GM21576 (cell line): ENCODE data around the gene RUVBL1.

ENCODE experiments used
- ATAC-seq: cut with Tn5 transposase; IDR thresholded peaks from one replicate; pipeline ENCODE4 v1.9.1; 2021; ENCODE audit warnings: mild to moderate bottlenecking, moderate library complexity; ENCODE audit not compliant: unreplicated experiment

RUVBL1 gene

DNA sequence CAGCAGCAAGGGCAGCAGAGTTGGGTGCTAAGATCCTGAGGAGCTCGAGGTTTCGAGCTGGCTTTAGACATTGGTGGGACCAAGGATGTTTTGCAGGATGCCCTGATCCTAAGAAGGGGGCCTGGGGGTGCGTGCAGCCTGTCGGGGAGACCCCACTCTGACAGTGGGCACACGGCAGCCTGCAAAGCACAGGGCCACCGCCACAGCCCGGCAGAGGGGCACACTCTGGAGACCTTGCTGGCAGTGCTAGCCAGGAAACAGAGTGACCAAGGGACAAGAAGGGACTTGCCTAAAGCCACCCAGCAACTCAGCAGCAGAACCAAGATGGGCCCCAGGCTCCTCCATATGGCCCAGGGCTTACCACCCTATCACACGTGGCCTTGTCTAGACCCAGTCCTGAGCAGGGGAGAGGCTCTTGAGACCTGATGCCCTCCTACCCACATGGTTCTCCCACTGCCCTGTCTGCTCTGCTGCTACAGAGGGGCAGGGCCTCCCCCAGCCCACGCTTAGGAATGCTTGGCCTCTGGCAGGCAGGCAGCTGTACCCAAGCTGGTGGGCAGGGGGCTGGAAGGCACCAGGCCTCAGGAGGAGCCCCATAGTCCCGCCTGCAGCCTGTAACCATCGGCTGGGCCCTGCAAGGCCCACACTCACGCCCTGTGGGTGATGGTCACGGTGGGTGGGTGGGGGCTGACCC is 52.6 kb downstream of the RUVBL1 start:
- ATAC-seq: no peak

DNA sequence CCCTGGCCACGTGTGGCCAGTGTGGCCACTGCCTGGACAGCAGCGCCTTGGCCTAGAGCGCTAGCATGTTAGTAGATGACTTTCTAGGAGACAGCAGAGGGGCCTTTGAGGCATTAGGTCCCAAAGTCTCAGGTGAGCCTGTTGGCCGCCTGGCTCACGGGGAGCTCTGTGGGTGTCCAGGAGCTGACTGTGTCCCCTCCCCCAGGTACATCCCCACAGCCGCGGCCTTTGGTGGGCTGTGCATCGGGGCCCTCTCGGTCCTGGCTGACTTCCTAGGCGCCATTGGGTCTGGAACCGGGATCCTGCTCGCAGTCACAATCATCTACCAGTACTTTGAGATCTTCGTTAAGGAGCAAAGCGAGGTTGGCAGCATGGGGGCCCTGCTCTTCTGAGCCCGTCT is 54.3 kb downstream of the RUVBL1 start:
- ATAC-seq: no peak

DNA sequence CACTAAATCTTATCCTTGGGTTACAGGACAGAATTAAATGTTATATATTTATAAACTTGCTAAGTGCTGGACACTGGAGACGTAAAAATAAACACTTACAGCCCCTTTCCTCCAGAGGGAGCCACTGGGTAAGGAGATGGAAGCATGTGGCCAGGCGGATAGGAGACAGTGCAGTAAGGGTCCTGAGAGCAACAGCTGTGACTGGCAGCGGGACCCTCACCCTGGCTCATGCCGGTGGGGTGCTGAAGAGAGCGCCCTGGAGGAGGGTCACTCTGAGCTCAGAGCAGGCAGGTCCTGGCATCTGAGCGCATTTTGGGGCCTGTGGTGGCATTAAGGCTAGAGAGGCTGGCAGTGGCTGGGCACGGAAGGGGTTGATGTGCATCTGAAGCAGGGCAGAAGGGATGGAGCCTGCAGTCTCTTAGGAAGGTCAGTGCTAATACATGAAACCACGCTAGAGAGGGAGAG is 55.4 kb downstream of the RUVBL1 start:
- no peak for ATAC-seq

DNA sequence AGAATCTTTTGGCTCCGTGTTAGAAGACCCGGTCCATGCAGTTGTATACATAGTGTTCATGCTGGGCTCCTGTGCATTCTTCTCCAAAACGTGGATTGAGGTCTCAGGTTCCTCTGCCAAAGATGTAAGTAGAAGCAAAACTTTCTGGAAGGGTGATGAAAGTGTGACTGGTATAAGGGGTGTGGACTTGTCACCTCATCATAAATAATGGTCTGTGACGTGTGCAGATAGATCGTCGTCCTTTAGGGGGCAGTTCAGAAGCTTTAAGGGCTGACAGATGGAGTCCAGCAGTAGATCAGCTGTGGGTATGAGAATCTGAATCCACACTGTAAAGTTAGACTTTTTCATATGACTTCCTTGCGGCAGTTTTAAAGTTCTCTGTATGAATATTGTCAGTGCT is 56.1 kb downstream of the RUVBL1 start:
- no peak for ATAC-seq

DNA sequence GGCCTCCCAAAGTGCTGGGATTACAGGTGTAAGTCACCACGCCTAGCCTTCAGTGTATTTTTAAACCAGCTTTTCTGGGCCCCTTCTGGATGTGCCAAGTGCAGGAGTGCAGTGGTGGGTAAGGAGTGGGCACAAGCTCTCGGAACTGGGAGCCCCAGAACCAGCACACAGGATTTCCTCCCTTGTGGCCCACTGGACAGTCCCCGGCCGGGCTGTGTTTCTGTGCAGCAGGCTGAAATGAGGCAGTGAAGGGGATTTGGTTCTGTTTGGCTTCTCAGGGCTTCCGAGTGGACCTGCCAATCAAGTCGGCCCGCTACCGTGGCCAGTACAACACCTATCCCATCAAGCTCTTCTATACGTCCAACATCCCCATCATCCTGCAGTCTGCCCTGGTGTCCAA is 56.9 kb downstream of the RUVBL1 start:
- no peak for ATAC-seq

DNA sequence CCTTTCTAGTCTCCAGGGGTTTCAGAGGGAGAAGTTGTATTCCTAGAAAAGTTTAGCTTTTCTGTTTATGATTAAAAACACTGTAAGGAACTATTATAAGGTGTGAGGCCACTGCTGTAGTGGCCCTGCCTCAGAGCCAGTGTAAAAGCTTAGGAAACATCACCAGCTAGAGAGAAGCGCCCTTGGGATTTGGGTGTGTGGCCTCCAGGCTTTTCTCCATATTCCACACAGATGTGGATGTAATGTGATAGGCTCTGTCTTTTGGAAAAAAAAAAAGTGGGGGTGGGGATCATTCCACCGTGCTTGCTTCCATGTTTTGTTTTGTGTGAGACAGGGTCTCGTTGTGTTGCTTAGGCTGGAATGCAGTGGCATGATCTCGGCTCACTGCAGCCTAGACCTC is 57.5 kb downstream of the RUVBL1 start:
- no peak for ATAC-seq

DNA sequence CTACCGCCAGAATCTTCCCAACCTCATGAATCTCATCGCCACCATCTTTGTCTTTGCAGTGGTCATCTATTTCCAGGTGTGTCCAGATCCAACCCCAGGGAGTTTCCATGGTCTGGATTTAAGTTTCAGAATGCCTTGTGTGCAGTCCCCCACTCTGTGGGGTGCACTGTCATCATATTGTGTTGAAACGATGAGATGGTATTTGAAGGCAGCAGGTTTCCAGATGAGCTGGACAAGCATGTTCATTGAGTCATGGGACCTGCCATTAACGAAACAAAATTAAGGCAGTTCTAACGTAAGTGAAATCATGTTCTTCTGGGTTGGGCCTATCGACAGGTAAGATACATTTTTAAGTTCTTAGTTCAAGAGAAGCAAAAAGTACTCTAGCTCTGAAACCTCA is 58.6 kb downstream of the RUVBL1 start:
- ATAC-seq: no peak

DNA sequence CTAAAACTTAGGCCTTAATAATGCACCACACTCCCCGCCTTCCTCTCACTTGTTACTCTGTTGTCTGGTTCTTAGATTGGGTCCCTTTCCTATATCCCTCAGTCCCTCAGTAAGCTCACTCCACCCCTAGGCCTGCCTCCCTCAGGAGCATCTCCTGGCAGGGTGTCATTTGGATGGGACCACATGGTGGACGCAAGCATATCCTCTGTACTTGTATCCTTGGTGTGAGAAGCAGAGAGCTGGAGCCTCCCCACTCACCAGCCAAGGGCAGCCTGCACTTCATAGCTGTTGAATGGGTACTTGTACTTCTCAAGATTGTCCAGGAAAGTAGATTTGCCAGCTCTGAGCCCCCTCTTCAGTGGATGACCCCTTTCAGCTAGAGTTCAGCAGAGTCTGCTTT is 59.7 kb downstream of the RUVBL1 start:
- no peak for ATAC-seq

DNA sequence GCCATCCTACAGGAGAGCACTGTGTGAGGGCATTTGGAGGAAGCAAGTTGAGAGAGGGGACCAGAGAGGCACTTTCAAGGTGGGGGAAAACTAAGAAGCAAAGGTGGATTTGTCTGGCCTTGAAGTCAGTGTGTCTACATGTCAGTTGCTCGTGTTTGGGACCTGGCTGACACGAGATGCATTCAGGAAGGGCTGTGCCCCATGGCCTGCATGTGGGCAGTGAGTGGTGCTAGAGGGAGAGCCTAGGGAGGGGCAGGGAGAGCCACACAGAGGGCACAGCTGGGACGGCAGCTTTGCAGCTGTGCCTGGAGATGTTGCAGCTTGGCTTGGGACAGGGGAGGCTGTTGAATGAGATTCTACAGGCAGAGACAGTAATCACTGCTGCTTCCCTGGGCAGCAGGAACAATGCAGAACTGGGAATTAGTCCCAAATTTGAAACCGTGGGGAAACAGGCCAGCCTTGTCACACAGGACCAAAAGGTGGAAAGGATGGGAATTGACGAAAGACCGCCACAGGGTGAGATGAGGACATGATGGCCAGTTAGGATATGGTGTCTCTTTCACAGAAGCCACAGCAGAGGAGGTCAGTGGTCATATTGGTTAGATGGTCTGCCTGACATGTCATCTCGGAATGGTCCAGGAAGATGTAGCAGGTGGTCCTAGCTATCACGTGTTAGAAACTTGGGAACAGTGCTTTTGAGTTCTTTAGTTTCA is 61.4 kb downstream of the RUVBL1 start:
- no peak for ATAC-seq

DNA sequence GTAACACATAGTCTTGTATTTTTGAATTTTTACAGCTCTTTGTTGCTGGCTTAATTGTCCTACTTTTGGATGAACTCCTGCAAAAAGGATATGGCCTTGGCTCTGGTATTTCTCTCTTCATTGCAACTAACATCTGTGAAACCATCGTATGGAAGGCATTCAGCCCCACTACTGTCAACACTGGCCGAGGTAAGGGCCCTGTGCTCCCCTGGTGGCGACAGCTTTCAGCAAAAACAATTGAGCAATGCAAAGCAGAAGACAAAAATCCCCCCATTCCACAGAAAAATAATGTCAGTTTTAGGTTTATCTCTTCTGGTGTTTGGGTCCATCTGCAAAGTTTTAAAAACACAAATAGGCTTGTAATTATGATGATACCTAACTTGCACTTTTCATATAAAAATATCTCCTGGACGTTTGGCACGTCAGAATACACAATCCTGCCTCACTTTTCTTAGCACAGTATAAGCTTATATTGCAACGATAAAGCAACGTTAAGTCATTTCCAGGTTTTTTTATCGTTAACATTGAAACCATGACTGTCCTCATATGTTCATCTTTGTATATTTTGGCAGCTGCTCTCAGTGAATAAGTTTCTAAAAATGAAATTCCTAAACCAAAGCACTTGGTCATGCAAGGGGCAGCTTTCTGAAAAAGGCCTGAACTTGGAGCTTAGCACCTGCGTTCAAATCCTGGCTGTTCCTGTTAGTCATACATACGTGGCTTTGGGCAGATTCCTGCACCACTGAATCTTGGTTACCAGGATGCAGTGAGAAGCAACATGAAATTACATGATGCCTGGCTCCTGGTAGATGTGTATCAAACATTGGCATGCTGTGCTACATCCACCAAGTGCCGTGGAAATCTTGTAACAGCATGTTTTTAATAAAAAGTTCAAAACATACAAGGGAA is 62.9 kb downstream of the RUVBL1 start:
- no peak for ATAC-seq

DNA sequence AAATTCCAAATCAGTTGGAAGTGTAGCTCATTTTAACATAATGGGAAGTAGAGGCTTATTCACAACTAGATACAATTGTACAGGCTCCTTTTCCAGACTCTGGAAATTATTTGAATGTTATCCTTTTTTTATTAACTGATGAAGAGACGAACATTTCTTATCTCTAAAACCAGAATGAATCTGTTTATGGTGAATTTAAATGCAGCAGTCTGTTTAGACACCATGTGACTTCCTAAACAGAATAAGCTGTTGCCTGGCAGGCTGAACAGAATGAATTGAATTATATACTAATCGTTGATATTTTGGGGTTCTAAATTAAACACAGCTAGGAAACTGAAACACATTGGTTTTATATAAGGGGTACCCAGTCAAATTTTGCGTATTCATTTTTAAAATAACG is 67.4 kb downstream of the RUVBL1 start:
- no peak for ATAC-seq

DNA sequence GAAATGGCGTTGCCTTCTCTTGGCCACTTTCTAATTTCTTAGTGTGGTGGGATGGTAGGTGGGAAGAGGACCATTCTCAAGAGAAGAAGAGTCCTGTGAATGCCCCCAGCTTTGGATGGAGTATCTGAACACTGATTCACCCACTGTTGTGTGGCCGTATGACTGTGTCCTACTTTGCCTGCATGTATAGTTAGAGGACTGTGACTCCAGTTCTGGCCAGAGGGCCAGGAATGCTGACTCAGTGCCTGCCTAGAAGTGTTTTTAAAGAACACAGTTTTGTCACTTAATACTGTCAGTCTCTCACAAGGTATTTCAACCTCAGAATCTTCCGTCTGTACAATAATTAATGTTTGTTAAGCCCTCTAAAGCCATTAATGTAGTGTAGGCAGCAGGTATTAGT is 69.2 kb downstream of the RUVBL1 start:
- ATAC-seq: no peak

DNA sequence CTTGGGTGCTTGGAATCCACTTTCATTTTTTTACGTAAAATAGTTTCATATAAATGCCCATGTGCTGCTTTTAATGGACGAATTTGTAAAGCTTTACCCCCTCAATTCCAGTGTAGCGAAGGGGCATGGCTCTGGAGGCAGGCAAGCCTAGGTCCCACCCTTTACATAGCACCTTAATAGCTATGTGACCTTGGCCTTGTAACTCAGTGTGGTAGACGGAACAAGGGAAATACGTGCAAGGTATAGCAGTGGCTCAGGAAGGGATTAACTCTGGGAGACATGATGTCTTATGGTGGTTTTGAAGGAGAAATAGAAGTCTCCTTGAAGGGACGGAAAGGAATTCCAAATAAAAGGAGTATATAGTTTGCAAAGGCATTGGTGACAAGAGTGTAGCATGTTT is 70.0 kb downstream of the RUVBL1 start:
- no peak for ATAC-seq

DNA sequence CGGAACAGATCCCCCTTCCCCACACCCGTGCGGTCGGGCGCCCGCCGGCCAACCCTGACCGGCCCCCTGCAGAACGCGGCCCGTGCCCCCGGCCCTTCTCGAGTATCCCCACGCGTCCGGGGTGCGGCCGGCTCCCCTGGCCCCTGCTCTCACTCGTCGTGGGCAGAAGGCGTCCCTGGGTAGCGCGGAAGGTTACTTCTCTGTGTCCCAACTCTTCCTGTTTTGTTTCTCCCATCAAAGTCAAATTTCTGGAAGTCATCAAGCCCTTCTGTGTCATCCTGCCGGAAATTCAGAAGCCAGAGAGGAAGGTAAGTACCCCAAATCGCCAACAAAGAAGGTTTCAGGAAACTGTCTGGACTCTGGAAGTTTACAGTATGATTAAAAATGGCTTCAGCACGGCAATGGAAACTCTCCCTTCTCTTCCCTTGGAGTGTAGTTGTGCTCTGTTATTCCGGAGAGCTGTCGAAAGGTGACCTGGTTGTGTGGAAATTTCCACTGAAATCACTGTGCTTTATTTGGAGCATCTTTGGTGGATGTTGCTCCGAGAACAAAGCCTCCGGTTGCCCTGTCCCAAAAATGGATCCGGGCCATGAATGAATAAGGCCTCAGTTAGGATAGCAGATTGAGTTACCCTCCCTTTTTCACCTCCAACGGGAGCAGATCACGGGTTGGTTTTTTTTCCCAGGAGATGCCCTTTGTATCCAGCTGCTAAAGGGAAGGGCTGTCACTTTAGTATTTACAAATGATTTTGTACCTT is 70.8 kb downstream of the RUVBL1 start:
- peak; percentile 25 for ATAC-seq

DNA sequence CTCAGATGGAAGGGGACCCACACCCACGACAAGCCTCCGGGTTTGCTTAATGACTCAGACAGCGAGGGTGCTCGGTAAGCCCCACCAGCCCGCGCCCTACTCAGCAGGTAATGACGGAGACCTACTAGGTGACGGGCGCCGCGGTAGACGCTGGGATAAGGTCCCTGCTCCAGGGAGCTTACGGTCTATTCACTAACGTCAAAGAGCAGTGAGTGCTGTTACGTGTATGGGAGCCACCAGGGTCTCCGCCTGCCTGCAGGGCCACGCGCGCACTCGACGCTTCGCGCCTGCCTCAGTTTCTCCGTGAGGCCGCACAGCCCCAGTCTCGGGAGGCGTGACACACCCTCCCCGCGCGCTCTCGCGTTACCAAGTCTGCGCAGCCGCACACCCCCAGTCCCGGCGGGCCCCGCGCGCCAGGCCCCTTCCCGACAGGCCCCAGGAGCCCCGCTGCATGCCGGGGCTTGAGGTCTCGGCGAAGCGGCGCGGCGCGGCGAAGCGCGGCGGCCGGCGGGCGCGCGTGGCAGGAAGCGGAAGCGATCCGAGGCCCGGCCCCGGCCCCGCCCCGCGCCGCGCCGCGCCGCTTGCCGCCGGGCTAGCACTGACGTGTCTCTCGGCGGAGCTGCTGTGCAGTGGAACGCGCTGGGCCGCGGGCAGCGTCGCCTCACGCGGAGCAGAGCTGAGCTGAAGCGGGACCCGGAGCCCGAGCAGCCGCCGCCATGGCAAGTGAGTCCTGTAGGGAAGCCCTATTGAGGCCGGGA is 71.6 kb downstream of the RUVBL1 start, which contains the start of gene SEC61A1:
Gene SEC61A1 (plus strand): TSS at position 601 of the 758 bp plus-strand sequence. CDS start 116 bp downstream, at position 717.
- peak; percentile 85 for ATAC-seq

DNA sequence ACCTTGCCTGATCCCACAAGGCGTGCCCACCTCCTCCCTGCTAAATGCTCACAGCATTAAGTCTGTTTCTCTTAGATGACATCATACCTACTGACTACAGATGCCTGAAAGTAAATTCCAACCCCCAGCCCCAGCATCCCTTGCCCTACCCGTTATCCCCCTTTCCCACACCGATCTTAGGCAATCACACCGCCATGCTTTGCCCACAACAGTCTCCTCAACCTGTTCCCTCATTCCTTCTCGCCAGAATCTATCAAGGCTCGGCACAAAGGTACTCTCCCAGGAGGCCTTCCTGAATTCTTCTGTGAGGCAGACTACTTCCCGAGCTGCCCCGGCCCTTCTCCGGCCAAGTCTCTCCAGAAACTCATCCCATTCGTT is 72.2 kb downstream of the RUVBL1 start:
- ATAC-seq: no peak

DNA sequence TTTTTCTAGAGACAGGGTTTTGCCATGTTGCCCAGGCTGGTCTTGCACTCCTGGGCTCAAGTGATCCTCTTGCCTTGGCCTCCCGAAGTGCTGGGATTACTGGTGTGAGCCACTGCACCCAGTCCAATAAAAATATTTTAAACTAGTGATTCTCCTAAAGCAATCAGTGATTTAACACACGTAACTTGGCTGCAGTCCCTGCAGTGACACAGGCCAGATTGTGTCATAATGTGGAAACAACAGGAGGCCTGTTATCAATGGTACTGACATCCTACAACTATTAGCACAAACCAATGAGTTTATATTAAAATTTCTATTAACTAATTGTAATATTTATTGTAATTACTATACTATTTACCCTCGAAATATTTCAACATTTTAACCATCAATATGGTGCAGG is 73.0 kb downstream of the RUVBL1 start:
- no peak for ATAC-seq

DNA sequence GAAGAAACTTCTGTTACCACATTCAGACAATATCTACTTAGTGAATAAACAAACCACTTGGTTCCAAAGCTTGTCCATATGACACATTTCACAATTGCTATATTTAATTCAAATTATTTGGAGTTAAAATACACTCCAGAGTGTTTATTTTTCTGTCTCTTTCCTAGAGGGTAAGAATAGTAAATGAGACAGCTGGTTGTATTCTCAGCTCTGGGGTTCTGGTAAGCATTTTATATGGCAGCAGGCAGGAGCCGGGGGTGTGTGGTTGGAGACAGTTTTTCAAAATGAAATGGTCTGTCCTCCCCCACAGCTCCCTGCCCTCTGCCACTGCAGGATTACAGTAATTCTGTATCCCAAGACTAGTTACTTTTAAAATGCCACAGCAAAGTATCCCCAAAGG is 82.3 kb downstream of the RUVBL1 start:
- ATAC-seq: no peak

DNA sequence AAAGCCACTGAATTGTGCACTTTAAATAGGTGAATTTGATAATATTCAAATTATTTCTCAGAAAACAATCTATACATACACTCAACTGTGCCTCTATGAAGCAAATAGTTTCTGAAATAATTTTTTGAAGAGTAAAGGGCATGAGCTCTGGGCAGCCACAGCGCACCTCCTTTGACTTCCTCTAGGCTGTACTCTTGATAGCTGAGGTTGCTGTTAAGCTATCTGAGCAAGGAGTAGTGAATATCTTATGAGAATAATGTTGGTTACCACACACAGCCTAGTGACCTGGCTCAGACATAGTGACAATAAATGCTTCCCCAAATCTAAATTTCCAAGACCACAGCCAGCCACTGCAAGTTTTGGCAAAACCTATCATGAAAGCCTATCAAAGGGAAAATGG is 83.0 kb downstream of the RUVBL1 start:
- ATAC-seq: no peak

DNA sequence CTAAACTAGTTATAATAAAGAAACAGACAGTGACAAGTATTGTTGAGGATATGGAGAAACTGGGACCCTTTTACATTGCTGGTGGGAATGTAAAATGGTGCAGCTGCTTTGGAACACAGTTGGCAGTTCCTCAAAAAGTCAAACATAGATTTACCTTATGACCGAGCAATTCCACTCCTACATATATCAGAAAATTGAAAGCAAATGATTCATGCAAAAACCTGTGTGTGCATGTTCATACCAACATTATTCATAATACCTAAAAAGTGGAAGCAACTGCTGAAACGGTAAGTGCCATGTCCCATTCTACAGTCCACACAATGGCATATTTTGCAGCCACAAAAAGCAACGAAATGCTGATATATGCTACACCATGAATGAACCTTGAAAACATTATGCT is 83.6 kb downstream of the RUVBL1 start:
- ATAC-seq: no peak
